NCI-H345 treated with DMSO at 0.1 percent for 48 hours (cell line): ENCODE data around the gene DLEC1.

ENCODE experiments used
- DNase-seq: peaks from one replicate; lab custom pipeline; 2025; ENCODE audit not compliant: unreplicated experiment; lab: John Stamatoyannopoulos, UW

Gene DLEC1

GRCh38 chr3:38107911-38108648 lies 69.1 kb downstream of the DLEC1 start:
- no peak for DNase-seq

- DNase-seq = no peak
These were observed 69.9 kb downstream of the DLEC1 start for GRCh38 chr3:38108649-38109579.

GRCh38 chr3:38109580-38110313 lies 70.7 kb downstream of the DLEC1 start:
- no peak for DNase-seq

- DNase-seq = no peak
These were observed 71.5 kb downstream of the DLEC1 start for GRCh38 chr3:38110314-38111050.

GRCh38 chr3:38111201-38111600 lies 72.2 kb downstream of the DLEC1 start:
- no peak for DNase-seq

- DNase-seq = no peak
These were observed 72.8 kb downstream of the DLEC1 start for GRCh38 chr3:38111696-38112377.

GRCh38 chr3:38112378-38112761 lies 73.4 kb downstream of the DLEC1 start:
- DNase-seq = no peak

- DNase-seq = no peak
These were observed 75.3 kb downstream of the DLEC1 start for GRCh38 chr3:38114052-38114874.

- DNase-seq = no peak
These were observed 76.1 kb downstream of the DLEC1 start for GRCh38 chr3:38114875-38115644.

GRCh38 chr3:38115645-38116427 lies 76.8 kb downstream of the DLEC1 start:
- DNase-seq = no peak

GRCh38 chr3:38116471-38117162 lies 77.6 kb downstream of the DLEC1 start:
- no peak for DNase-seq

- DNase-seq = no peak
These were observed 78.2 kb downstream of the DLEC1 start for GRCh38 chr3:38117163-38117716.

GRCh38 chr3:38117748-38118420 lies 78.9 kb downstream of the DLEC1 start:
- no peak for DNase-seq

- DNase-seq = no peak
These were observed 79.6 kb downstream of the DLEC1 start for GRCh38 chr3:38118421-38119247.

GRCh38 chr3:38119248-38119544 lies 80.2 kb downstream of the DLEC1 start:
- DNase-seq = no peak
